ES-I3 (cell line): ENCODE data around the gene EVA1A.

Experiments used
- H3K36me3 ChIP-seq: 2 replicates; pipeline ENCODE4 v1.6.1; 2013; ENCODE audit warnings: mild to moderate bottlenecking, low read length, control low read depth, moderate library complexity; ENCODE audit not compliant: insufficient read depth
- H3K4me1 ChIP-seq: 2 replicates; pipeline ENCODE4 v1.6.1; 2013; ENCODE audit warnings: mild to moderate bottlenecking, control low read depth, low read length; ENCODE audit not compliant: insufficient read depth
- H3K9ac ChIP-seq: 2 replicates; pipeline ENCODE4 v1.6.1; 2013; ENCODE audit warnings: low read depth, mild to moderate bottlenecking, low read length, moderate library complexity
- H3K9me3 ChIP-seq: 2 replicates; pipeline ENCODE4 v1.6.1; 2013; ENCODE audit warnings: mild to moderate bottlenecking, low read length, moderate library complexity; ENCODE audit not compliant: control insufficient read depth, insufficient read depth

The EVA1A gene

GRCh38 chr2:75598589-75599155 lies 37.9 kb upstream of the EVA1A start:
- Histone ChIP-seq H3K4me1 (no peaks in the 10 kb centered on the region; the same call in 1 of the 2 replicates), H3K36me3 (no peaks in the 10 kb centered on the region), H3K9ac (no peak overlapping the region), H3K9me3 (no peaks in the 10 kb centered on the region)

GRCh38 chr2:75597949-75598348 lies 37.2 kb upstream of the EVA1A start:
- no peaks in the 10 kb centered on the region for H3K9me3 ChIP-seq
- no peaks in the 10 kb centered on the region; the same call in 1 of the 2 replicates for H3K4me1 ChIP-seq
- no peaks in the 10 kb centered on the region for H3K36me3 ChIP-seq
- no peak overlapping the region for H3K9ac ChIP-seq

- Histone ChIP-seq H3K9ac (no peak overlapping the region), H3K9me3 (no peaks in the 10 kb centered on the region), H3K4me1 (peaks cover 6% of the 10 kb centered on the region), H3K36me3 (no peaks in the 10 kb centered on the region)
These were observed 36.0 kb upstream of the EVA1A start for GRCh38 chr2:75596784-75597183.

- H3K9ac ChIP-seq, result no peak overlapping the region
- peaks cover 7% of the 10 kb centered on the region for H3K4me1 ChIP-seq
- no peaks in the 10 kb centered on the region for H3K9me3 ChIP-seq
- H3K36me3 ChIP-seq, result no peaks in the 10 kb centered on the region
These were observed 35.0 kb upstream of the EVA1A start for GRCh38 chr2:75595541-75596395.

- peaks cover 7% of the 10 kb centered on the region for H3K4me1 ChIP-seq
- H3K9me3 ChIP-seq, result no peaks in the 10 kb centered on the region
- H3K9ac ChIP-seq, result no peak overlapping the region
These were observed 33.9 kb upstream of the EVA1A start for GRCh38 chr2:75594596-75594995.

GRCh38 chr2:75592888-75593287 lies 32.1 kb upstream of the EVA1A start:
- H3K9ac ChIP-seq, result no peak overlapping the region
- H3K9me3 ChIP-seq, result no peaks in the 10 kb centered on the region
- H3K36me3 ChIP-seq, result no peaks in the 10 kb centered on the region
- H3K4me1 ChIP-seq, result peaks cover 7% of the 10 kb centered on the region

More at GRCh38 chr2:75594596-75594995, 33.9 kb upstream of the EVA1A start:
- H3K36me3 ChIP-seq, result no peaks in the 10 kb centered on the region

GRCh38 chr2:75592030-75592429 lies 31.3 kb upstream of the EVA1A start:
- H3K9ac ChIP-seq, result no peak overlapping the region
- no peaks in the 10 kb centered on the region for H3K9me3 ChIP-seq
- peaks cover 7% of the 10 kb centered on the region for H3K4me1 ChIP-seq
- no peaks in the 10 kb centered on the region for H3K36me3 ChIP-seq

- Histone ChIP-seq H3K36me3 (no peaks in the 10 kb centered on the region), H3K9ac (no peak overlapping the region), H3K9me3 (no peaks in the 10 kb centered on the region), H3K4me1 (peaks cover 7% of the 10 kb centered on the region)
These were observed 28.8 kb upstream of the EVA1A start for GRCh38 chr2:75589391-75590105.

GRCh38 chr2:75587954-75588587 lies 27.3 kb upstream of the EVA1A start:
- Histone ChIP-seq H3K4me1 (peaks cover 7% of the 10 kb centered on the region), H3K9me3 (no peaks in the 10 kb centered on the region), H3K9ac (no peak overlapping the region), H3K36me3 (no peaks in the 10 kb centered on the region)

GRCh38 chr2:75586971-75587370 lies 26.2 kb upstream of the EVA1A start:
- Histone ChIP-seq H3K9me3 (no peaks in the 10 kb centered on the region), H3K4me1 (peaks cover 3% of the 10 kb centered on the region), H3K36me3 (no peaks in the 10 kb centered on the region), H3K9ac (no peak overlapping the region)

GRCh38 chr2:75582840-75583239 lies 22.1 kb upstream of the EVA1A start:
- Histone ChIP-seq H3K9ac (no peak overlapping the region), H3K9me3 (no peaks in the 10 kb centered on the region), H3K4me1 (no peaks in the 10 kb centered on the region), H3K36me3 (no peaks in the 10 kb centered on the region)

- no peaks in the 10 kb centered on the region for H3K9me3 ChIP-seq
- H3K36me3 ChIP-seq, result no peaks in the 10 kb centered on the region
- no peak overlapping the region for H3K9ac ChIP-seq
- H3K4me1 ChIP-seq, result no peaks in the 10 kb centered on the region
These were observed 19.9 kb upstream of the EVA1A start for GRCh38 chr2:75580606-75581005.

- Histone ChIP-seq H3K36me3 (no peaks in the 10 kb centered on the region), H3K9ac (no peak overlapping the region), H3K4me1 (no peaks in the 10 kb centered on the region), H3K9me3 (no peaks in the 10 kb centered on the region)
These were observed 19.4 kb upstream of the EVA1A start for GRCh38 chr2:75580156-75580555.

- H3K9me3 ChIP-seq, result no peaks in the 10 kb centered on the region
- no peaks in the 10 kb centered on the region for H3K4me1 ChIP-seq
- H3K36me3 ChIP-seq, result no peaks in the 10 kb centered on the region
- H3K9ac ChIP-seq, result no peak overlapping the region
These were observed 18.4 kb upstream of the EVA1A start for GRCh38 chr2:75579186-75579585.
